ENCODE data around the gene BRD2. TPM values are rescaled to one million over a fixed set of nuclear protein-coding genes. Genes with fewer than 3 reads are reported as not detected.

BRD2 gene
- total RNA-seq, 4 donors from 2014 or later = 83.0 to 154 (median 96.1) TPM

DNA sequence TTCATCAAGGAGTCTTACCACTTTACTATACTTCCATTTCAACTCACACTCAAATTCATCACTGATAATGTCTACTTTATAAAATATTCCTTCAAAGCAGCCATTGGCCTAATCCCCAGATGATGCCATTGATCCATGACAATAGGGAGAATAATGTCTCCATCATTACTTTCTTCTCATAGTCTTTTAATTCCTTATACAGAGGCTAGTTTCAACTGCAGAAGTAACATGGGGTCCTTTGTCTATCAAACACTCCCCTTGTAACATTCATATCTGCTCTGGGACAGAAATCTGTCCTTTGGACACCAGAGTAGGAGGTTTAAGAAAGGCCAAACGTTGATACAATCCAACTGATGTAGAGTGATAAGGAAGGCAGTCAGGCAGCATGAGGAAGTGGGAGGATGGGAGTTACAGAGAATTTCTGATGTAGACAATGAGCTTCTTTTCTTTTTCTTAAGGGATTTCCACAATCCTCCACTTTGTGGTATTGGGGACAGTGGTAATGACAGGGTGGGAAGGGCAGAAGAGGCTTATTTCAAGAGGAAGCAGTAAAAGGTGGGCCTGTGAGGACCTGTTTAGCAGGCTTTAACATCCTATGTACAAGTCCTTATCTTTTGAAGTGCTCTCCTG lies 59.9 kb downstream of the BRD2 start:
- TF ChIP-seq CTCF (IDR thresholded peaks at IDR 0.05; ENCODE audit: low read depth) = no peak

DNA sequence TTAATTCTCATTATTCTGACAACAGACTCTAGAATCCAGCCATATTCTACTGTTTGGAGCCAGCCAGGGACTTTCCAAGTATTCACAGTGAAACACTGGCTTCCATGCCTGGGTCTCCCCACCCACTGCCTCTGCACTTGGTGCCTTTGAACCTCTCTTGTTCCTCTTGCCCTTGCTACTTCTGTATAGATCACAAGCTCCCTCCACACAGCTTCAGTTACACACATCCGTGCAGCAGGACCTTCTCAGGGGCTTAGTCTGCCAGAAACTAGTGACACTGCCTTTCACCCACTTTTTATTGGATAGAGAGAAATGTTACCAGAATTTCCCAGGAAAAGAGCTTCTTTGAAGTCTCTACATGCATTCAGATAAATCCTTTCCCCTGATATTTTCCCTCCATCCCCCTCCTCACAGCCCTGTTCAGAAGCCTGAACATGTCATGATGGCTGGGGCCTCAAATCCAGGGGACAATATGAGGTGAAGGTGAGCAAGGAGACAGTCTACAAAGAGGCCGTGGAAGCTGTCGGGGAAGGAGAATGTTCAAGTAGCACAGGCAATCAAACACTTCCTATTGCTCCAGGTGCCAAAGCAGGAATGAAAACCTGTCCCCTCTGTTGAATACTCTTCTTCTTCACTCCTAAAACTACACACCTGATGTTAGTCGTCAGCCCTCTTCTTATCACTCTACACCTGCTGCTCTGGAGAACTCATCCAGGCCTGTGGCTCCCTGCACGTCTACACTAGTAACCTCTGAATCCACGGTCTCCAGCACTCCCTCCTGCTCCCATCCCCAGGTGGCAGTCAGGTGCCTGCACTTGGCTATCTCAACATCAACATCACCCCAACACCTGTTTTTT lies 61.2 kb downstream of the BRD2 start:
- no peak for TF ChIP-seq CTCF (IDR thresholded peaks at IDR 0.05; ENCODE audit: low read depth)

GRCh38 chr6:33030245-33030644 lies 61.9 kb downstream of the BRD2 start:
- TF ChIP-seq CTCF (IDR thresholded peaks at IDR 0.05; ENCODE audit: low read depth) = no peak

Other genes starting within 250 kb of the BRD2 start
- gene HLA-DQA2, start 227.2 kb upstream of the BRD2 start, total RNA-seq = 1 to 10 TPM in 2 of 4 donors, under 1 TPM in 1, not detected in 1; 0.65 to 4.6 (median 1.7) TPM
- 1 to 10 TPM in 3 of 4 donors, not detected in 1; 1.1 to 4.3 (median 3.4) TPM for gene HLA-DQB2, start 205.1 kb upstream of the BRD2 start, total RNA-seq
- gene HLA-DOB, start 151.6 kb upstream of the BRD2 start, total RNA-seq = under 1 TPM in 1 of 4 donors, not detected in 3; 0.34 TPM
- gene TAP2, start 129.9 kb upstream of the BRD2 start, total RNA-seq = 10 to 100 TPM in 1 of 4 donors, 1 to 10 TPM in 3; 8.4 to 35.8 (median 9.6) TPM
- gene PSMB8, start 124.5 kb upstream of the BRD2 start, total RNA-seq = 10 to 100 TPM; 20.5 to 61.4 (median 49.0) TPM
- gene TAP1, start 114.9 kb upstream of the BRD2 start, total RNA-seq = 10 to 100 TPM; 18.3 to 76.9 (median 32.4) TPM
- 10 to 100 TPM; 21.6 to 49.9 (median 30.7) TPM for gene PSMB9, start 114.4 kb upstream of the BRD2 start, total RNA-seq
- gene HLA-DMB, start 27.6 kb upstream of the BRD2 start, total RNA-seq = 100 to 1,000 TPM in 1 of 4 donors, 10 to 100 TPM in 3; 27.7 to 199 (median 36.4) TPM
- 100 to 1,000 TPM in 1 of 4 donors, 10 to 100 TPM in 3; 44.7 to 124 (median 69.7) TPM for gene HLA-DMA, start 15.5 kb upstream of the BRD2 start, total RNA-seq
- gene HLA-DOA, start 41.0 kb downstream of the BRD2 start, total RNA-seq = 10 to 100 TPM in 1 of 4 donors, 1 to 10 TPM in 3; 2.1 to 10.9 (median 6.1) TPM
- 100 to 1,000 TPM in 3 of 4 donors, 10 to 100 TPM in 1; 38.2 to 354 (median 131) TPM for gene HLA-DPA1, start 105.1 kb downstream of the BRD2 start, total RNA-seq
- gene HLA-DPB1, start 107.4 kb downstream of the BRD2 start, total RNA-seq = 100 to 1,000 TPM in 1 of 4 donors, 10 to 100 TPM in 3; 43.9 to 256 (median 83.0) TPM
- under 1 TPM in 3 of 4 donors, not detected in 1; 0.17 to 0.75 (median 0.66) TPM for gene COL11A2, start 223.9 kb downstream of the BRD2 start, total RNA-seq
- 10 to 100 TPM; 17.3 to 27.7 (median 24.8) TPM for gene RXRB, start 232.1 kb downstream of the BRD2 start, total RNA-seq
- gene SLC39A7, start 232.3 kb downstream of the BRD2 start, total RNA-seq = 10 to 100 TPM; 49.0 to 54.9 (median 52.5) TPM
- gene HSD17B8, start 236.1 kb downstream of the BRD2 start, total RNA-seq = 10 to 100 TPM in 3 of 4 donors, 1 to 10 TPM in 1; 5.1 to 22.0 (median 16.2) TPM
- 10 to 100 TPM in 2 of 4 donors, 1 to 10 TPM in 2; 7.3 to 19.0 (median 10.5) TPM for gene RING1, start 239.9 kb downstream of the BRD2 start, total RNA-seq